Measurements from ENCODE around the gene RGMB. TPM values are rescaled to one million over a fixed set of nuclear protein-coding genes. Genes with fewer than 3 reads are reported as not detected.

The RGMB gene
- total and polyA plus RNA-seq, 2 donors (not counting 3 experiments of a cell fraction or from before 2014, with no cell fraction given): 15.0 to 31.3 TPM

GRCh38 chr5:98774192-98775033, 950 bp downstream of the RGMB start:
- dilution Hi-C loops (cut with MboI; ENCODE audit: extremely low pct_ligation_motif_present, low sequenced_read_pairs) (no loop called here), intact Hi-C loops (cut with micrococcal nuclease) (loop anchor here (1.0 to 10.0 kb wide), 7 partner anchors 22 to 1892 kb away; partner anchors contain the start of gene LNPEP)
- POLR2A ChIA-PET: no interaction called here
- Histone ChIP-seq H3K36me3 (ENCODE audit: control insufficient read depth in 2 of 2, extremely low read depth in 1 of 2, insufficient read depth in 2 of 2, low read length in 2 of 2) (peaks cover 0 to 1% of the 10 kb centered on the region in 2 experiments), H3K79me2 (ENCODE audit: control insufficient read depth, insufficient read depth, low read length) (peaks cover 66% of the 10 kb centered on the region), H3K4me3 (replicated peaks in 1 of 3; ENCODE audit: insufficient read depth in 1 of 3, low read depth in 1 of 3, low read length in 3 of 3) (peak overlapping the region; percentile 84 to 98 (median 87)), H4K20me1 (replicated peaks; ENCODE audit: control insufficient read depth, extremely low read depth, insufficient read depth, low read length) (peaks cover 7% of the 10 kb centered on the region), H2AFZ (ENCODE audit: low read depth, low read length) (peak overlapping the region; percentile 14), H3K9me3 (replicated peaks; ENCODE audit: control insufficient read depth, insufficient read depth, low read length) (no peaks in the 10 kb centered on the region), H3K27me3 (ENCODE audit: control insufficient read depth in 2 of 2, insufficient read depth in 2 of 2, low read length in 2 of 2) (no peaks in the 10 kb centered on the region), H3K9ac (replicated peaks; ENCODE audit: extremely low read depth, insufficient read depth, low read length) (peak overlapping the region; percentile 97), H3K4me1 (ENCODE audit: control insufficient read depth, extremely low read depth, insufficient read depth, low read length) (peaks cover 33% of the 10 kb centered on the region), H3K4me2 (ENCODE audit: insufficient read depth, low read length) (peak overlapping the region; percentile 93), H3K9me1 (replicated peaks; ENCODE audit: control insufficient read depth, extremely low read depth, insufficient read depth, low read length) (no peaks in the 10 kb centered on the region), H3K27ac (ENCODE audit: insufficient read depth, low read depth, low read length) (peak overlapping the region; percentile 68)
- TF ChIP-seq FOS (IDR thresholded peaks at IDR 0.05; ENCODE audit: borderline replicate concordance, insufficient read depth, low read length) (no peak), MYC (IDR thresholded peaks at IDR 0.05; ENCODE audit: low read depth, low read length) (no peak), CTCF (IDR thresholded peaks at IDR 0.05; ENCODE audit: extremely low read depth in 1 of 2, insufficient read depth in 1 of 2, low read depth in 1 of 2, low read length in 2 of 2) (no peak), EZH2 (IDR thresholded peaks at IDR 0.05; ENCODE audit: borderline replicate concordance, low read depth, low read length, severe bottlenecking) (no peak), POLR2AphosphoS5 (IDR thresholded peaks at IDR 0.05; ENCODE audit: insufficient read depth, low read depth, low read length) (peak; percentile 40), MAX (IDR thresholded peaks at IDR 0.05; ENCODE audit: insufficient read depth, insufficient read length) (no peak), JUN (IDR thresholded peaks at IDR 0.05; ENCODE audit: borderline replicate concordance, insufficient read depth, insufficient read length, low read depth) (no peak), POLR2A (IDR thresholded peaks at IDR 0.05; ENCODE audit: low read depth, low read length) (peak; percentile 8), GATA2 (IDR thresholded peaks at IDR 0.05; ENCODE audit: insufficient read depth, insufficient read length, low read depth, low read length) (no peak)
- DNase-seq (ENCODE audit: low read depth, low spot score) (peak; percentile 78), FAIRE-seq (peak; percentile 69)
- CTCF ChIA-PET: interaction anchor here (1.0 to 6.4 kb wide), 4 partner anchors 21 to 1543 kb away, joined by 3 to 94 read pairs (median 4); no protein-coding TSS in a partner anchor
- BruUV-seq (replicated peaks): TSS peak; percentile 16

All from endothelial cell of umbilical vein (primary cell).